Ascending aorta (tissue), 2 donors: ENCODE data around the gene PLCD1. TPM values are rescaled to one million over a fixed set of nuclear protein-coding genes. Genes with fewer than 3 reads are reported as not detected.
A peak's percentile ranks its signal among the peaks of the same experiment; 100 is the strongest.

Experiments used
- DNase-seq, 2 donors: peaks; one replicate each; pipeline ENCODE4 v3.0.0-alpha.2; 2019; ENCODE audit warnings: low spot score in 2 of 2
- H3K27ac ChIP-seq, 2 donors: fragments of 200-600 bp; sonication (generic); one replicate each; pipeline ENCODE4 v1.5.1; 2016 to 2017; ENCODE audit warnings: mild to moderate bottlenecking in 1 of 2
- H3K27me3 ChIP-seq: fragments of 200-600 bp; sonication (generic); one replicate; pipeline ENCODE4 v1.5.1; 2017
- H3K36me3 ChIP-seq, 2 donors: fragments of 200-600 bp; sonication (generic); one replicate each; pipeline ENCODE4 v1.5.1; 2016
- H3K4me1 ChIP-seq, 2 donors: fragments of 200-600 bp; sonication (generic); one replicate each; pipeline ENCODE4 v1.5.1; 2016 to 2017; ENCODE audit warnings: mild to moderate bottlenecking in 1 of 2
- H3K4me3 ChIP-seq, 2 donors: fragments of 200-600 bp; sonication (generic); one replicate each; pipeline ENCODE4 v1.5.1; 2016 to 2017; ENCODE audit warnings: mild to moderate bottlenecking in 1 of 2
- H3K9me3 ChIP-seq, 2 donors: fragments of 200-600 bp; sonication (generic); one replicate each; pipeline ENCODE4 v1.5.1; 2016
- CTCF ChIP-seq, 3 experiments: fragments of 200-600 bp in 2 of 3; fragments of 450-650 bp in 1 of 3; sonication (generic) in 2 of 3; IDR thresholded peaks; one replicate each; pipeline ENCODE4 v1.5.1; 2016 to 2019; ENCODE audit warnings: antibody characterized with exemption in 3 of 3, mild to moderate bottlenecking in 1 of 3, moderate library complexity in 1 of 3
- intact Hi-C: fragments of 100-400 bp; cut with DNase I; formaldehyde crosslinking; loops from one replicate; pipeline ENCODE4 v1.15.1; 2023
- total RNA-seq: library from RNA; depleted of rRNA; stranded (reverse); fragments of >200 nt; gene quantifications from one replicate; pipeline ENCODE4 v1.1.0, GENCODE V29; 2016

Gene PLCD1
- total RNA-seq, 1 donor from 2014 or later = 167 TPM

- no peaks in the 10 kb centered on the region for H3K36me3 ChIP-seq
- H3K4me1 ChIP-seq = peaks cover 0 to 20% of the 10 kb centered on the region in 2 donors
- DNase-seq = no peak
- H3K9me3 ChIP-seq = no peaks in the 10 kb centered on the region
- peak overlapping the region in 1 of 2 donors; percentile 73 for H3K27ac ChIP-seq
- no peak for TF ChIP-seq CTCF (IDR thresholded peaks at IDR 0.05)
- intact Hi-C loops = no loop called here
- H3K27me3 ChIP-seq = no peaks in the 10 kb centered on the region
- peak overlapping the region; percentile 67 to 78 for H3K4me3 ChIP-seq
These were observed 34.8 kb downstream of the PLCD1 start for GRCh38 chr3:37994639-37994972.

- Histone ChIP-seq H3K4me3 (peak overlapping the region; percentile 67 to 78), H3K9me3 (no peaks in the 10 kb centered on the region), H3K36me3 (no peaks in the 10 kb centered on the region), H3K27me3 (no peaks in the 10 kb centered on the region), H3K27ac (peak overlapping the region; percentile 66 to 73), H3K4me1 (peaks cover 0 to 20% of the 10 kb centered on the region in 2 donors)
- intact Hi-C loops = no loop called here
- no peak for TF ChIP-seq CTCF (IDR thresholded peaks at IDR 0.05)
- DNase-seq = peak; percentile 73 to 88
These were observed 35.4 kb downstream of the PLCD1 start for GRCh38 chr3:37993820-37994638.

- Histone ChIP-seq H3K27ac (peak overlapping the region; percentile 66 to 73), H3K9me3 (no peaks in the 10 kb centered on the region), H3K4me3 (peak overlapping the region; percentile 67 to 78), H3K27me3 (no peaks in the 10 kb centered on the region), H3K36me3 (no peaks in the 10 kb centered on the region), H3K4me1 (peaks cover 0 to 17% of the 10 kb centered on the region in 2 donors)
- intact Hi-C loops = no loop called here
- no peak for DNase-seq
- no peak for TF ChIP-seq CTCF (IDR thresholded peaks at IDR 0.05)
These were observed 36.0 kb downstream of the PLCD1 start for GRCh38 chr3:37993460-37993819.

- no peaks in the 10 kb centered on the region for H3K9me3 ChIP-seq
- no peaks in the 10 kb centered on the region for H3K27me3 ChIP-seq
- no peak overlapping the region for H3K4me3 ChIP-seq
- DNase-seq = no peak
- H3K27ac ChIP-seq = no peak overlapping the region
- intact Hi-C loops = no loop called here
- no peaks in the 10 kb centered on the region for H3K36me3 ChIP-seq
- TF ChIP-seq CTCF (IDR thresholded peaks at IDR 0.05) = no peak
- H3K4me1 ChIP-seq = peaks cover 0 to 13% of the 10 kb centered on the region in 2 donors
These were observed 36.4 kb downstream of the PLCD1 start for GRCh38 chr3:37993067-37993455.

GRCh38 chr3:37992271-37993066 is 37.0 kb downstream of the PLCD1 start:
- Histone ChIP-seq H3K36me3 (no peaks in the 10 kb centered on the region), H3K9me3 (no peaks in the 10 kb centered on the region), H3K27ac (no peak overlapping the region), H3K4me1 (peaks cover 0 to 10% of the 10 kb centered on the region in 2 donors), H3K4me3 (no peak overlapping the region), H3K27me3 (no peaks in the 10 kb centered on the region)
- no peak for DNase-seq
- TF ChIP-seq CTCF (IDR thresholded peaks at IDR 0.05) = no peak
- intact Hi-C loops = no loop called here
